GM12874 (cell line): ENCODE measurements around the gene FGFRL1.

Source experiments
- CTCF ChIP-seq: IDR thresholded peaks from 2 replicates; pipeline ENCODE4 v1.5.1; 2011; ENCODE audit warnings: low read depth, mild to moderate bottlenecking, control low read depth, low read length, moderate library complexity; ENCODE audit not compliant: insufficient read depth

The FGFRL1 gene

GRCh38 chr4:971666-972500 is 39.5 kb upstream of the FGFRL1 start:
- no peak for TF ChIP-seq CTCF

- TF ChIP-seq CTCF: no peak
These were observed 38.6 kb upstream of the FGFRL1 start for GRCh38 chr4:972651-973424.

GRCh38 chr4:973431-974397 is 37.7 kb upstream of the FGFRL1 start, which contains the start of gene DGKQ:
Gene DGKQ, minus strand, starts transcription at chr4:973569. Its CDS starts 87 bp downstream, at chr4:973482.
- no peak for TF ChIP-seq CTCF

- TF ChIP-seq CTCF: no peak
These were observed 36.8 kb upstream of the FGFRL1 start for GRCh38 chr4:974668-975067.

GRCh38 chr4:978957-979701 is 32.3 kb upstream of the FGFRL1 start:
- no peak for TF ChIP-seq CTCF

GRCh38 chr4:982291-982690 is 29.1 kb upstream of the FGFRL1 start:
- no peak for TF ChIP-seq CTCF
